KG1 (cell line): ENCODE results near the gene EPHX1.
A peak's percentile ranks its signal among the peaks of the same experiment; 100 is the strongest.

Source experiments
- DNase-seq: peaks from one replicate; lab custom pipeline; 2025; lab: John Stamatoyannopoulos, UW

Gene EPHX1

DNA sequence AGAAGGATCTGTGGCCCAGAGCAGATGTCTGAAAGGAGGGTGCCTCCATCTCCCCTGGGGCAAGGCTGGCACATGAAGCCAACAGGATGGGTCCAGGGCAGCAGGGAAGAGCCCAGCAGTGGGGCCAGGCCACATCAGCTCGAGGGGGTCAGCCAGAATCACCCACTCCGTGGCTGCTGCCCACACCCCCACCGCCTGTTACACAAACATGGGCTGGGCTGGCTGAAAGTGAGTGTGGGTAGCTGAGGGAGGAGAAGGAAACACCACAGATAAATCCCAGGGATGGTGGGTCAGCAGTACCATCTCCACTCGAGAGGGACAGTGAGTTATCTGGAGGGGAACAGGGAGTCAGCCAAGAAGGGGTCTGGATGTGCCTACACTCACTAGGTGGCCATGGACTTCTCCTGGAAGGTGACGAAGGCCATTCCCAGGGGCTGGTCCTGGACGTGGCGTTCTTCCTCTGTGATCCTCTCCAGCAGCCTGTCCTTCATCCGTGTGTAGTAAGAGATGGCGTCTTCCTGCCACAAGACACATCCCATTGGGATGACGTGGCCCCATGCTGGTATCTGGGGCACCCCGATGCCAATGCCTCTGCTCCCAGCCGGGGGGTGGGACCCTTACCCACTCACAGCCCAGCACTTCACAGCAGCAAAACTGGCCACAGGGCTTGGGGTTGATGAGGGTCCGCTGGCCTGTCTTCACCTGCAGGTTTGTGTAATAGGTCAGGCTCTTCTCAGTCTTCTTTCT lies 52.1 kb downstream of the EPHX1 start:
- DNase-seq = no peak

DNA sequence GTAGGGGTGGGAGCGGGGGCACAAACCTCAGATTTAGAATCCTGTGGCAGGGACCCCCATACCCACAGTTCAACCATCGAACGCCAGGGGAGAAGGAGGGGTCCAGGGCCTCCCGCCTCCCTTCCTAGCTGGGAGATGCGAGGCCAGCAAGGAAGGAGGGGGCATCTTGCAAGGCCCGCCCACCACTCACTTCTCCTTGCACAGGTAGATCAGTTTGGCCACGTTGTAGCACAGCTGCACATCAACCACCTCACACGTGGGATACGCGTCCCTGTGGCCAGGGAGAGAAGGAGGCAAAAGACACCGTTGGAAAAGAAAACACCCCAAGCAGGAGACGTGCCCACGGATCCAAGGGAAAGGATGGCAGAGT lies 52.6 kb downstream of the EPHX1 start:
- no peak for DNase-seq

DNA sequence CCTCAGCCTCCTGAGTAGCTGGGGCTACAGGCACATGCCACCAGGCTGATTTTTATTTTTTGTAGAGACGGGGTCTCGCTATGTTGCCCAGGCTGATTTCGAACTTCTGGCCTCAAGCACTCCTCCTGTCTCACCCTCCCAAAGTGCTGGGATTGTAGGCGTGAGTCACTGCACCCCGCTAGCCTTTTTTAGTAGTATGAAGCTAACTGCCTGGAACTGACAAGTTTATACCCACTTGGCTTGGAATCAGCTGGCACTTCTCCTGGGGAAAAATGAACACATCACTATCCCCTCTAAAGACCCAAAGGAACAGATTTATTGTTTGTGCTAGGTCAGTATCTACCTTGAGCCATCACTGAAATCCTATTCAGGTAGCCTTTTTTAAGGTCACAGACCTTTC lies 53.2 kb downstream of the EPHX1 start:
- DNase-seq = no peak

DNA sequence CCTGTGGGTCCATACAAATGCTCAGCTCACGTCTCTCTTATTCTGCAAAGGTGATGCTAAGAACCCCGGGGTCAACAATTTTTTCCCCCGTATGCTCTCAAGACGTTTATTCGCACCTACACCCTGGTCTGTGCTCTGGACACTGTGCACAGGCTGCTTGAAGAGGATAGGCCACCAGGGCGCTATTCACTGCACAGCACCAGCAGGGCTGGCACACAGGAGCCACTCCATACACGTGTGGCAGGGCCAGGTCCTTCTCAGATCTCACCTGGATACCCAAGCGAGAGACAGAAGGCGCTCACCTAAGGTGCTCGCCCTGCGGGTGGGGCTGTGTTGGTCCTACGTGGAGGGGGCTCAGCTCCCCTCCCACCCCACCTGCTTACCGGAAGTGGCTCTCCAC lies 55.6 kb downstream of the EPHX1 start:
- no peak for DNase-seq

DNA sequence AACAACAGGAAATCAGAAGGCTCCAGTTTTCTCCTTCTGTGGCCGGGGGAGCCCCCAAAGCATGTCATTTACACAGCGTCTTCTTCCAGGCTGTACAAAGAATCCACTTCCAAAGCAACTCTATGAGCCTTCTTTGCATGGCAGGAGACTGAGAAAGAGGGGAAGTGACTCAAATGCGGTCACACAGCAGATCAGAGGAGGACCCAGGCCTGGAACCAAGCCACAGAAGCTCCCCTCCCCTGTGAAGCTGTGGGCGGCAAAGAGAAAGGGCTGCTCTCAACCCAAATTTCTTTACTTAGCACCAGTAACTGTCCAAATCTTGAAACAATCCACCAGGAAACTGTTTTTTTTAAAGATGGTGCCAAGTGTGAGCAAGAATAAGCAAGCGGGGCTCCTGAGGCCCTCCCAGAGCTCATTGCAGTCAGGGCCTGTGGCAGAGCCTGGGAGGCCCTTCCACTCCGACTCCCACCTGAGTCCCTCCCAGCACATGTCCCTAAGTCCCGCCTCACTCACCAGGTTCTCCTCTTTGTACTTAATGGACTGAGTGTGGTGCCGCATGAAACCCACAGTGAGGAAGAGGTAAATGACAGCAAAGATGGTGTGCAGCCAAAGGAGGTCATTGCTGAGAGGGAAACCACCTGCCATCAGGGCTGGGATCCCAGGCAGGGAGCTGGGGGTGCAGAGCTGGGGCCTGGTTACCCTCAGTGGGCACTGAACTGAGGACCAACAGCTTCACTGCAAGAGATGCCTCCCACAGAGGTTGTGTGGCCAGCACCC lies 56.3 kb downstream of the EPHX1 start:
- peak; percentile 24 for DNase-seq

DNA sequence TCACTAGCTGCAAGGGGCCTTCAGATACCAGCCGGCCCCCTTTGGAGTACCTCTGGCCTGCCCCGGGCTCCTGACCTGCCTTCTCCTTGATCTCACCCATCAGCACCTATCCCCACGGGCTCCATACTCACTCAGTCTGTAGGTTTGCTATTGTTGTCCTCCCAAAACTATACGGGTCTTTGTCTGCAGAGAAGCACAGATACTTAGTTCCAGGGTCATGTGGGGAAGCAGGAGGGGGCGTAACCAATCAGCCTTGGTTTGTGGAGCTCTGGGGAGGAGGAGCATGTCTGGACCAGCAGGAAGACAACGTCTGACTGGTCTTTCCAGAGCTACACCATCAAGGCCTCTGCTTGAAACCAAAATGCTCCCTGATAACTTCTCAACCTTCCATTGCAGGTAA lies 57.1 kb downstream of the EPHX1 start:
- no peak for DNase-seq

DNA sequence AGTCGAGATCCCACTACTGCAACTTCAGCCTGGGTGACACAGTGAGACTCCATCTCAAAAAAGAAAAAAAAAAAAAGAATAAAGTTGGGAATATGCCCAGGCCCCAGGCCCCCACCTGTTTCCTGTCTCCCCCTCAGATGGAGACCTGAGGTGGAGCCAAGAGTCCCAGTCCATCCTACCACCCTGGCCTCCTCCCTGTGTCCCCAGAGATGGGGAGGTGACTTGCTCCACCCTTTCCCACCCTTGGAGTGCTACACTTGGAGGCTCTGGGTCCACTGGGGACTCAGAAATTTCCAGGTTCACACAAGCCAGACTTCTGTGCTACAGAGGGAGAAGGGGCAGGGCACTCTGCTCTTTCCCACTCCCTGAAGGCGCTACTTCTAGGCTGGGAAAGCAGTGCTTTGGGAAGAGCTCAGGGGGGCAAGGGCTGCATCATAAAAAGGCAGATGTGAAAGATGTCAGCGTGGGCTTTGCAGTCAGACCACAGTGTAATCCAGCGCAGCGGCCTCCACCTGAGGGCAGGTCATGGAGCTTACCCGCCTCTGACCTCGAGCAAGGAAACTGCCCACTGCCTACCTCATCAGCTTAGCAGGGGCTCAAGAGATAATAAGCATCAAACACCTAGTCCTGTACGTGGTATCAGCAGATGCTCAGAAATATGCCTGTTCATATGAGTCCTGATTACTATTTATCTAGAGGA lies 58.9 kb downstream of the EPHX1 start:
- DNase-seq = no peak

DNA sequence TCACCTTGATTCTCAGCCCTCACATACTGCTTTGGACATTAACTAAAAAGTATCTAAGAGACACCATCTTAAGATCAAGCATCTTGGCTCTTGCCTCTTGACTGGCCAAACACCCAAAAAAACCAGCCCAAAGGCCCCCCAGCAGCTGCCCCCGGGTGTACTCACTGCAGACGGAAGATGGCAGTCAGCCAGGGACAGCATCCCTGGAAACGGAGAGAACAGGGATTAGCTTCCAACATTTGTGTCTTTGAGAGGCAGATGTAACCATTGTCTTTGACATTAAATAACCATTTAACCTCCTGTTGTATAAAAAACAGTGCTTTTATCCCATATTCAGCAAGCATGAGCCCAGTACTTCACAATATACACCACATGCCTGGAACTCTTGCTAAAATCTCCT lies 61.0 kb downstream of the EPHX1 start:
- no peak for DNase-seq

DNA sequence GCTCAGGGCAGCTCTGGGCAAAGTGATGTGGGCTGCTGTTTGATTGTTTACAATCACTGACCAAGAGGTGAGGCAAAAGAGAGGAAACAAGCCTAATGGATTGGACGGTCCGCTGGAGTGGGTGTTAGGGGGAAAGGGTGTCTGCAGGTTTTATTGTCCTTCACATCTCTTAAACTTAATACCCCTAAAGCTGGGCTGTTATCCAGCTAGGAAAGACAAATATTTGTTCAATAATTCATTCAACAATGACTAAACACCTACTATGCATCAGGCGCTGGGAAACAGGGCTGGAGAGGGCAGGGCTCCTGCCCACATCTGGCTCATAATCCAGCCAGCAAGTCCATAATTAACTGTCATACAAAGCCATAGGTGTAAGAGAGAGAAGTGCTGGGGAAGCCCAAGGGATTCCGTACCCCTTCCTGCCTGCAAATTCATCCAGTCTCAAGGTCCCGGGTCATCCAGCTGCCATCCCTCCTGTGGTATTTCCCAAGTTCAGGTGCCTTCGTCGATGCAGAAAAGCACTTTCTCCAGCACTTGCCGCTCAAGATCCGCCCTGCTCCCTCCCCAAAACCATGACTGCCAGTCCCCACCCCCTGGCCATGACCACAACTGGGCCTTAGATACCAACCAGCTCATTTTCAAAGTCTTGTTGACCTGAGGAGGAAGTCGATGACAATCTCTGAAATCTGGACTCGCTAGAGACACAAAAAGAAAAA lies 61.6 kb downstream of the EPHX1 start:
- no peak for DNase-seq

DNA sequence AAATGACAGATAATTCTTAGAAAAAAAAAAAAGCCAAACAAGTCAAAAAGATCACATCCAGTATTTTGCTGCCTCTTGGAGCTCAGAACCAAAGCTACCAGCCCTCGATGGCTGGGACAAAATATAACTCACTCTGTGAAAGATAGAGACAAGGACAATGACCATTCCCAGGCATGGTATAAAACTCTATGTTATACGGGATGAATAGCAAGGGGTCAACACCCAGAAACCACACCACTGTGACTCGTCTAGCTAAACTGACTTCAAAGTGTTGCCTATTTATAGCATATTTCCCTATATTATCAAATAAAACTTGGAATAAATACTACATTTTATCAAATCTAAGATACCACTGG lies 62.1 kb downstream of the EPHX1 start:
- no peak for DNase-seq

DNA sequence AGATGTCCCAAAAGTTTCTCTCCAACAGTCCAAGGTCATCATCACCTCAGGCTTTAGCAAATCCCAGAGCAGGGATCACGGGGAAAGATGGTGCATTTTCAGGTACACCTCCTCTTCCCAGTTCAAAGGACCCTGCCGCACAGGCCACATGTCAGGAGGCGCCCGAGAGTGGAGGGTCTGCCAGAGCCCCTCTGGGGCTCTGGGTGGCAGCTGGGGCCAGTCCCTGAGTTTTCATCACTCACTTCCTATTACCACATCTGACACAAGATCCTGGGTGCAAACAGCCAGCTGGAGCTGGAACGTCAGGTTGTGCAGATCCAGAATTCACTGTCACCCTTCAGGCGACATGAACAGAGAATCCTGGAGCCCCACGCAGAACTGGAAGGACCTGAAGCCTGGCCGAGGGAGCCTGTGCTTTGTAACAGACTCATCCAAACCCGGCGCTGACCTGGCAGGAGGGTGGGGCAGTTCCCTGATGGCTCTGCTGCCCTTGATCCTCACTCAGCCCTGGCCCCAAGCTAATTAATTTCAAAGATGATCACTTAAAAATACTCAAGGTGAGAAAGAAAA lies 63.4 kb downstream of the EPHX1 start:
- DNase-seq = no peak

DNA sequence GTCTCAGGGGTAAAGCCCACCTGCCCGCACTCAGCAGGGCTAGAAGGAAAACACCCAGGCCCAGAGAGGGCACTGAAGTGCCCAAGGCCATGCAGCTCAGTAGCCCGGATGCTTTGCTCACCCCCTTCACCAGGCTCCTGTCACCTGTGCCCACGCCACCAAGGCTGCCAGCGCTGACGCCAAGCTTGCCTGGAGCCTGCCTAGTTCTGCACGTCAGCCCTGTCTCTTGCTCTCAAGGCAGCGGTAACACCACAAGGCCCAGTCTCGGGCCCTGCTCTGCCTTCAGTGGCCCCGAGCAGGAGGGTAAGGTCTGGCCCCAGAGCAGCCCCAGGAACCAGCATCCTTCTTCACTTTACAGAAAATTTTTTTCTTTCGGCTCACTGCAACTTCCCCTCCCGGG lies 64.5 kb downstream of the EPHX1 start:
- no peak for DNase-seq

DNA sequence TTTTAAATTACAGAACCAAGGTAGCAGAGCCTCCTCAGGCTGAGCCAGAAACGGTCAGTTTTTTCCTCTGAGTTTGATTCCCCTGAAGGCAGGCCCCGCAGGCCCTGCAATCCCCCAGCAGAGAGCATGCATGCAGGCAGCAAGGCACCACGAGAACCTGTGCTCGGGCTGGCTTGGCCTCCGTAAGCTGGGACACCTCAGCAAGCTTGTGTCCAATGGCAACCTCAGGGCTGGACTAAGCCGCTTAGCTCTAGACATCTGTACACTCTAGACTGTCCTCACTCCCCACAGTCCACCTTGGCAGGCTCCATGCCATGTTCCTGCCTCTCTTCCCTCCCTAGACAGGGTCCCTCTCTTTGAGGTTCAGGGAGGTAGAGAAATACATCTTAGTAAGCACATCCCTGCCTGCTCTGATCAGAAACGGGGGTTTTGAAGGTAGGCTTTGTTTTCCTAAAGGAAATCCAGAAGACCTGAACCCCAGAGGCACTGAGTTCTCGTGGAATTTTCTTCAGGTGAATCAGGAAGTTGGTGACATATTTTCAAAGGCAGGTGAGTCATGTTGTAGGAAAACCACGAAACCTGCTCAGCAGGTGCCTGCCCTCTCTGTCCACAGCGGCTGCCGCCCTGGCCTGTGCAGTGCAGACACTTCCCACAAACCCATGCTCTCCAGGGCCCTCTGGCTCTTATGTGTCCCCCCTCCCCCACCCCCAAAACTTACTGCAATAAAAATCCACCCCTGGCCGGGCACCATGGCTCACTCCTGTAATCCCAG lies 65.3 kb downstream of the EPHX1 start:
- no peak for DNase-seq

DNA sequence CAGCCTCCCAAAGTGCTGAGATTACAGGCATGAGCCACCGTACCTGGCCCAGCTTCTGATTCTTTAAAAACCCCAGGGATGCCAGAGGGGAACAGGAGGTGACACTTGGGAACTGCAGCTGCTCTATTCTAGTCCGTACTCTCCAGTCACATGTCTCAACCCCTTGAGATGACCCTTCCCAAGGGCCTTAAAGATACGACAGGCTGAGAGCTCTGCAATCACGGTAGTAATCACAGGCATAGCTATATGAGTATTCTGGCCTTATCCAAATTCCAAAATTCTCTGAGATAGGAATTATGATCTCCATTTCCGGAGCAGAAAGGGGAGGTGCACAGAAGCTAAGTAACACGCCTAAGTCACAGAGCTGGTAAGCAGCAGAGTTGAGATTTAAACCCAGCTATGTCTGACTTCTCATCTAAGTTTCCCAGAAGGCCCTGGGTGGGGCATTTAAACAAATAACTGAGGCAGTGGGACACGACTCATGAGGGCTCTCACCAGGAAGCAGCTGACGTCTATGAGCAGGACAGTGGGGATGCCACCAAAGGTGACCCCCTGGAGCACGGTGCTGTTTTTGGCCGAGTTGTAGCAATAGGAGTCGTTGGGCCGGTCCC lies 67.1 kb downstream of the EPHX1 start:
- no peak for DNase-seq

DNA sequence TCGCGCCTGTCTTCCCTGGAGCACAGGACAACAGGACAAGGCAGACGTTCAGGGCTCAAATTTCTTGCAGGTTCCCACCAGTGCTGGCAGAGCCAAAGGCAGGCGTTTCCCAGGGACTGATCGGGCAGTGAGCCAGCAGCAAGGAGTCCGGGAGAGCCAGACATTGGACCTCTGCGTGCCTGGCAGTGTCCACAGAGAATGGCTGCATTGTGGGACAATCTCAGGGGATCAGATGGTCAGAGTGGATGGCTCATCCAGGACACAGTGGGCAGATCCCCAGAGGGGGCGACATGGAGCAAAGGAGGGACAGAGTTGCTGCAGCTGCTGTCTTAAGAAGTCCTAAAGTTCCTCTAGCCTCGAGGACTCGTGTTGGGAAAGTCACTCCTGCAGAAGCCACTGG lies 67.7 kb downstream of the EPHX1 start:
- DNase-seq = no peak

DNA sequence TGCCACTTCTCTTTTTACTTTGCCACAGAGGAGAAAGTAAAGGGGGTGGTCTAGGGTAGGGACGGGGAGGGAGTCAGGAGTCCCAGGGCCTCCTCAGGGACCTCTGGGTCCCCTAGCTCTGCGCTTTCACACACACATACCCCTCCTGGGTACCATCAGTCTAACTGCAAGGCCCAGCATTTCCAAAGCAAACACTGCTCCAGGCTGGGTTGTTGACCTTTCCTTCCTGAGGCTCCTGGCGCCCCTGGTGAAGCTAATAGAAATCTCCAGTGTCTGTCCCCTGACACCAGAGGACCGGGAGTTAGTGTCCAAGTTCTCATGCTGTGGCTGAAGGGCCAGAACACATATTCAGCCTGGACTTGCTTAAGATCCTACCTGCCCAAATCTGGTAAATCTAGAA lies 68.4 kb downstream of the EPHX1 start:
- no peak for DNase-seq

DNA sequence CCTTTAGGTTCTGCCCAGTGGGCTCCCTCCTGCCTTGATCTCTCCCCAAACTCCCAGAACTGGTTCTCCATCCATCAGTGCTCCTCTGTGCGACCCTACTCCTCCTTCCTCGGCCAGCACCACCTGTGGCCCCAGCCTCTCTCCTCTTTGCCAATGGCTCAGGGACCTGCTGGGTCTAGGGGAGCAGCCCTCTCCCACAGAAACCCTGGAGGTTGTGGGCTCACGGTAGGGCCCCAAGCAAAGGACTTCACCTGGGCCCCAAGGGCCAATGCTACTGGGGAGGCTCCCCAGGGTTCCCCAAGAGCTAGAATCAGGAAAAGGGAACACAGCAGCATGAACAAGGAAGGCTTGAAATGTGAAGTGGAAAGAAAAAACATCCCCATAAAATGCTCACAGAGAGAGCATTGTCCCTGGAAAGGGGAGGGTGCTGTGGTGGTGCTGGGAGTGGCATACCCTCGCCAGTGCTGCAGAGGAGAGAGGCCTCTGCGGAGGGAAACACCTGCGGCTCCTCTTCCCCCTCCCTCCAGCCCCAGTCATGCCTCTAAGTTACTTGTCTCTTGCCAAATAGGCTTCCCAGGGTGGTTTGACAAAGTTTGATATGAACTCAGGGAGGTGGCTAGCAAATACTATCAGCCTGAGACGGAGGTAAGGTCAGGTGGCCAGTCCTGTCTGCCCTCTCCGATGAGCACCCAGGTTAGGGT lies 69.7 kb downstream of the EPHX1 start:
- no peak for DNase-seq

DNA sequence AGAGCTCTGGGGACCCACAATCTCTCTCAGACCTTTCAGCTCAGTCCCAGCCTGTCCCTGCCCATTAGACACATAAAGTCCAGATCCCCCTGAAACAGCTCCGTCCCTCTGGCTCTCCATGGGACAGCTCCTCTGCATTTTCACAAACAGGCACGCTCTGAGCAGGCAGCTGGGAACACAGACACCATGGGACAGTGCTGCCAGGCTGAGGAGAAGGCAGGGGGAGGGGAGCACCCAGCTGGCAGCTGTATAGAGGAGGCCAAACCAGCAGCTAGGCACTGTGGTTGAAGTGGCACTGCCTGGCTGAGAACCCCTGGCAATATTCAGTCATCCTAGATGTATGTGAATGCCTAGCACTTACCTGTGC lies 70.3 kb downstream of the EPHX1 start:
- no peak for DNase-seq

DNA sequence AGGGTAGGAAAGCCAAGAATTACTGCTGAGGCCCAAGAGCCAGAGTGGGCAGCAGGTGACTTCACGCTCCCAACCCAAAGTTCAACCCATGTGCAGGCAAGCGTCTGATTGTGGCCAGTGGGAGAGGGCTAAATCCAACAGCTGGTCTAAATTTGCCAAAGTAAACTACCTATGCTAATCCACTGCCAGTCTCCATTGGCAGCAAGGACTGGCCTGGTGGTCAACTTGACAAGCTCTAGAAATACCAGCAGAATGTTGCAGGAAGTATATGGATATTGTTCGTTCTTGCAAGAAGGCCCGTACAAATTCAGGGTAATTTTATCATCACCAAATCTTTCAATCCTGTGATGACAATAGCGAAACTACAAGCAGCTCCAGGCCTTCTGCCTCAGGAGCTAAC lies 70.7 kb downstream of the EPHX1 start:
- no peak for DNase-seq
